ENCODE data around the gene C17orf114.
"Not testable (repeated sequence)": the region's sequence is repeated elsewhere in the genome, so short reads cannot be mapped to it uniquely, and the experiment has no call there.

The C17orf114 gene

GRCh38 chr17:4802228-4802627 is at the start of gene C17orf114:
TSS of gene C17orf114 (minus strand) at chr17:4802328.
- FAIRE-seq (no peak), DNase-seq (ENCODE audit: insufficient read length, low spot score) (no peak)

DNA sequence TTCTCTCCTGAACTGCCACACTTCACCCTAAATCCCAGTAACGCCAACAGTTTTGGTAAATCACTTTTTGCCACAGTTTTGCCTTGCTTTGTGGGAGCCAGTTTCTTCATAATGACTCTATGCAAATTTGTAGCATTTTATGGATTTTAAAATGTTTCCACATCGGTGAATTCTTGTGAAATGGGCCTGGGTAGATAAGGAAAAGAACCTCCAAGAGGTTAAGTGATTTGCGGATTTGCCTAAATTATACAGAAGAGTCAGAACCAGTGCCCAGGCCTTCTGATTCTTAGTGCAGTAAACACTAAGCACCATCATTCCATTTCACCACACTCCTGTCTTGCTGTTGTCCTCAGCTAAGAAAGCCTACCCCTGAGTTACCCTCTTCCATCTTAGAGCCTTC is 49.0 kb upstream of the C17orf114 start:
- DNase-seq (ENCODE audit: insufficient read length, low spot score) (no peak), FAIRE-seq (no peak)

DNA sequence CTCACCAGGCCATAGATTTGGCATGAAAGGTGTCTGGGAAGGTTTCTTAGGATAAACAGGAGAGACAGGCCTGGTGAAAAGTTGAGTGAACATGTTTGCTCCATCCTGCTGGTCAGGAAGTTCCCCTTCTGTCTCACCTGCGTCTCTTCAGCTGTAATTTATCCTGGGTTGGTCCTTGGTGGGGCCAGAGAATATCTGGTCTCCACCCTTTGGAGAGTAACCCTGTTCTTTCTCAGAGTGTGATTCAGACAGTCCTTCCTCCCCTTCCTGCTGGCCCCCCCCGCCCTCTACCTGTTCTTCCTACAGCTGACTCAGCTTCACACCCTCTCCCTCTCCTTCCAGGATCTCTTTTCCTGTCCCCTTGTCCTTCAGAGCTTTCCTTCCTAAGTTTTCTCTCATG is 48.1 kb upstream of the C17orf114 start:
- FAIRE-seq, result no peak
- DNase-seq (ENCODE audit: insufficient read length, low spot score), result no peak

GRCh38 chr17:4849011-4849536 is 46.9 kb upstream of the C17orf114 start:
- DNase-seq (ENCODE audit: insufficient read length, low spot score) (no peak), FAIRE-seq (no peak)

DNA sequence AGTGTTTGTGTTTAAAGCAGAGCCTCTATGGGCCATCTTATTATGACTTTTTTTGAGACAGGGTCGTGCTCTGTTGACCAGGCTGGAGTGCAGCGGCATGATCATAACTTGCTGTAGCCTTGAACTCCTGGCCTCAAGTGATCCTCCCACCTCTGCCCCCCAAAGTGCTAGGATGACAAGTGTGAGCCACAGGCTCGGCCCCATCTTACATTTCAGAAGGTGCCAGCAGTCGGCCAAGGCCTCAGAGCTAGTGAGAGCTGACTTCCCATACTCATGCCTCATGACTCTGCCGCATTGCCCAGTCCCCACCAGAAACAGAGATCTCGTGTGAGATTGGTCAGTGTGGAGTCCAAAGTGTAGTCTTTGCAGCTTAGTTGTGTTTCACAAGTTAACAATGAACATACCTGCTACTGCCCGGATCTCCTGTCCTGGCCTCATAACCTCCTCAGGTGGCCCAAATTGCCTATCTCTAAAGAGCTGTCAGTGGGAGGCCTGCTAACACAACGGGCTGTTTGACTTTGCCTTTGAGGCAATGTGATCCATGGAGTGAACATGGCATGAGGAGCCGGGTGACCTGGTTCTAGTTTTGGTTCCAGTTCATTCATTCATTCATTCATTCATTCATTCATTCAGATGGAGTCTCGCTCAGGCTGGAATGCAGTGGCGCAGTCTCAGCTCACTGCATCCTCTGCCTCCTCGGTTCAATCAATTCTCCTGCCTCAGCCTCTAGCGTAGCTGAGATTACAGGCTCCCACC is 44.7 kb upstream of the C17orf114 start:
- no peak for FAIRE-seq
- DNase-seq (ENCODE audit: insufficient read length, low spot score), result no peak

DNA sequence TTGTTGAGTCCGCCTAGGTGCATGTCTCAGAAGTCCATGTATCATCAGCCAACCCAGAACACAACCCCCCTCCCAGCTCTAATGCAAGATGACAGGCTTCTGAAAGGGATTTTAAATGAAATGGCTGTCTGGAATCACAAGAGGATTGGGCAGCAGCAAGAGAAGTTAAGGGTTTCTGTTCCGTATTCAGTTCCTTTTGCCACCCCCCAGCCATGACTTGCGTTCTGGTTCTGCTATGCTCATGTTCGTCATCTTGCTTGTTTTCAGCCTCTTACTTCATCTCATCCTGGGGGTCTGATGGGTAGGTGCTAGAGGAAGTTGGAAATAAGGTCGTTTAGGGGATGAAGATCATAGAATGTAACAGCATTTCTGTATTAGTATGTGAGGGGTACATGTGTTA is 43.0 kb upstream of the C17orf114 start:
- FAIRE-seq, result no peak

GRCh38 chr17:4843321-4844000 is 41.3 kb upstream of the C17orf114 start:
- no peak for FAIRE-seq
- DNase-seq (ENCODE audit: insufficient read length, low spot score), result no peak

More for the DNA sequence above, 43.0 kb upstream of the C17orf114 start:
- no peak for DNase-seq (ENCODE audit: insufficient read length, low spot score)

GRCh38 chr17:4842376-4842775 is 40.2 kb upstream of the C17orf114 start:
- no peak for FAIRE-seq
- no peak for DNase-seq (ENCODE audit: insufficient read length, low spot score)

DNA sequence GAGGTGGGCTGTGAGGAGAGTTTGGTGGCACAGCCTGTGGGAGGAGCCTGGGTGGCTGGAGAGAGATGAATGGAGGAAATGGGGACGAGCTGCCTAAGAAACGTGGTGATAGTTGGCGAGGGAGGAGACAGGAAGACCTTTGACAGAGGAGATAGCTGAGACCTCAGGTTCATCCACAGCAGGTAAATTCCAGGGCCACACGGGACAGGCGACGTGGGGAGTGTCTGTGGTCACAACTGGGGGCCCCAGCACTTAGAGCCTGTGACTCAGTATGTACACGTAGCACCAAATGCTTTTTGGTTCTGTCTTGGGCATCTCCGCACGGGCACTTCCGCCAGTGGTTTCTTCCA is 38.7 kb upstream of the C17orf114 start:
- DNase-seq (ENCODE audit: insufficient read length, low spot score), result no peak
- no peak for FAIRE-seq

- FAIRE-seq (no peak), DNase-seq (ENCODE audit: insufficient read length, low spot score) (no peak)
Observed at GRCh38 chr17:4839965-4840892, 38.1 kb upstream of the C17orf114 start.

DNA sequence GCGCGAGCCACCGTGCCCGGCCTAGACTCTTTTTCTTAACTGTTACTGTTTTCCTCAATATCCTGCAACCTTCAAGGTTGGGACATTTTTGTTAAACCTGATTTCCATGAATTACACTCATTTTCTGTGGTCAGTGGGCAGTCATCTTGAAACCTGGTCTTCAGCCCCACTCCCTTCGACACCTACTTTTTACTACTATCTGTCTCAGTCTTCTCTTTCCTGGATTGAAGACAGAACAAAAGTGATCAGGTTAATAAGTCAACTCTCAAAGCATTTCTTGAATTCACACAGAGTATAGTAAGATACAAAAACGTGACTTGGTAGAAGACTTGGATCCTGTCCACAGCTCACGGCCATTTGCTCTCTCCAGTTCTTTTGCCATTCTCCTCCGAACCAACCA is 37.1 kb upstream of the C17orf114 start:
- FAIRE-seq (no peak), DNase-seq (ENCODE audit: insufficient read length, low spot score) (no peak)

- DNase-seq (ENCODE audit: insufficient read length, low spot score) (no peak), FAIRE-seq (no peak)
Observed at GRCh38 chr17:4838309-4838785, 36.2 kb upstream of the C17orf114 start.

DNA sequence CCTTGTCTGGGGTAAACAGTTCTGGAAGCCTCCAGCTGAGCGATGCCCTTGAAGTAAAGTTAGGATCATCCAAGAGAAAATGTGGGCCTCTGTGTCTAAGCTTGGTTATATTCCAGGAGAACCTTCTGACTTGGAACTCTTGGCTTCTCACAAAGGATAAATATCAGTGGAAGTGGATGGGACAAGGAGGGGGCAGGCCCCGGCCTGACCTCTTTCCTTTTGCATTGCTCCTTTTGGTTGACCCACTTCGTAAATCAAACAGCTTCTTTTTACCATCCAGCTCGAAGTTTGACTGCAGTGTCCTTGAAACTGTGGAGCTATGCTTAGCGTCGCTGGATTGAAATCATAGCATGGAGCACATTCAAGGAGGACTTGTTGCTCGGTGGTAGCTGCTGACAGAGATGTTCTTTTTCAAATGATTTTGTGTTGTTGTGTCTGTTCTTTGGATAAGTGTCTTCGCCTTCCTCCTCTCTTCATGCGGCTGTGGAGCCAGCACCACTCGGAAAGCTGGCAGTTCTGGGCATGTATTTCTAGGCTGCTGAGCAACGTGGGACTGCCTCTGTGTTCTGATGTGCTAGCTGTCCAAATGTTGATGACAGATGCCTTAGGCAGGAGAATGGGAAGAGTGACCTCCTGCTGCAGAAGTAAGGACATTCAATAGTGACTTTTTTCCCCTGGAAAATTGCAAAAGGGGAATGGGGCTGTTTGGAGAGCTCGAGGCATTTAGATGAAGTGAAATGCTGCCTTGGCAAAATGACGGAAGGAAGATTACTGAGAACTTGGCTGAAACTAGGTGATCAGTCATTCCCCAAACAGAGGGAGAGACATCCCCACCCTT is 35.6 kb upstream of the C17orf114 start:
- FAIRE-seq, result no peak
- no peak for DNase-seq (ENCODE audit: insufficient read length, low spot score)

- no peak for FAIRE-seq
- no peak for DNase-seq (ENCODE audit: insufficient read length, low spot score)
Observed at GRCh38 chr17:4836221-4836620, 34.1 kb upstream of the C17orf114 start.

GRCh38 chr17:4834681-4835020 is 32.5 kb upstream of the C17orf114 start:
- no peak for FAIRE-seq
- DNase-seq (ENCODE audit: insufficient read length, low spot score), result no peak

- FAIRE-seq, result no peak
- DNase-seq (ENCODE audit: insufficient read length, low spot score), result no peak
Observed at GRCh38 chr17:4833941-4834680, 32.0 kb upstream of the C17orf114 start.

DNA sequence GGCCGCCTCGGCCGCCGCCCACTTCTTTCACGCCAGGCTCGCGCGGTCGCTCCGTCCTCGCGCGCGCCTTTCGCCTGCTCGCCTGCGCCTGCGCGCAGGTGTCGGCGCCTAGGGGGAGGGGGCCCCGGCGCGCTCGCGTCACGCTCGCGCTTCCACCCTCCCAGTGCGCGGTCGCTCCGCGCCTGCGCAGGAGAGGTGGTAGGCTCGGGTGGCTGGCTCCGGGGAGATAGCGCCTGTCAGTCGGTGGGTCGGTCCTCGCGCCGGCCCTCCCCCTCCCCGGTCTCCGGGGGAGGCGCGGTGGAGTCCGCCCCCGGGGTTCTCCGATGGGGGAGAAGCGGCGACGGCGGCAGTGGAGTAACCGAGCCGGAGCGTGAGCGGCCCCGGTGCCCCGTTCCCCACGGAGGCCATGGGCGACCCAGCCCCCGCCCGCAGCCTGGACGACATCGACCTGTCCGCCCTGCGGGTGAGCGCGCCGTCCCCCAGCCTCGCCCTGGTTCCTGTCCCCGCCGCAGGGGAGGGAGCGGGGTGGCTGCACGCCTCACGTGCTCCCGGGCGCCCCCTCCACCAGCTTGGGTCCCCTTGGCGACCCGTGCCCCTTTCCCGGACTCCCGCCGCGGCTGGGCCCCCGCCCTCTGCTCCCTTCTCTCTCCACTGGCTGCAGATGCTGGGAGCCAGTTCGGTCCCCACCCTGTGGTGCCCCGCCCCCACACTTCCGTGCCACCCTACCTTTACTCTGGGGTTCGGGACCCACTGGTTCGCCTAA is 31.2 kb upstream of the C17orf114 start, which contains the start of gene MINK1:
Gene MINK1 (plus strand): TSS at position 163 of the 763 bp plus-strand sequence. CDS start 244 bp downstream, at position 407.
- peak; percentile 95 for DNase-seq (ENCODE audit: insufficient read length, low spot score)
- FAIRE-seq, result peak; percentile 78

GRCh38 chr17:4832829-4833177 is 30.7 kb upstream of the C17orf114 start:
- FAIRE-seq; DNase-seq (ENCODE audit: insufficient read length, low spot score): not testable (repeated sequence)

DNA sequence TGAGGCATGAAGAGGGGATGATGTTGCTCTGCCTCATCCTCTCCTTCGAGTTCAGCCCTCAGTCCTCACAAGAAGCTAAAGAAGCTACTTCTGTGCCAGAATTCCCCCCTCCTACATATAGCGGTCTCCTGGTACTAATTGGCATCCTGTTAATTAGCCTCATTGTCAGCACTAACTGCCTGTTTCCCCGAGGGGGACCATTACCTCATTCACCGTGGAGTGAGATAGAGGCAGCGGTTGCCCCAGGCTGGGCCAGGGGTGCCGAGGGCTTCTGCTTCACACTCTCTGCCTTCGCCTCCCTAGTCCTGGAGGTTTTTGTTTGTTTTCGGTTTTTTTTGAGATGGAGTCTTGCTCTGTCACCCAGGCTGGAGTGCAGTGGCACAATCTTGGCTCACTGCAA is 25.3 kb upstream of the C17orf114 start:
- FAIRE-seq, result no peak
- no peak for DNase-seq (ENCODE audit: insufficient read length, low spot score)
